NCI-H1694 treated with DMSO at 0.1 percent for 48 hours (cell line): ENCODE data around the gene FOXN4.

ENCODE experiments used
- DNase-seq: peaks from one replicate; lab custom pipeline; 2025; lab: John Stamatoyannopoulos, UW

The FOXN4 gene

GRCh38 chr12:109258607-109259544, 50.2 kb downstream of the FOXN4 start:
- no peak for DNase-seq

- no peak for DNase-seq
Measured at GRCh38 chr12:109258201-109258600, 50.9 kb downstream of the FOXN4 start.

GRCh38 chr12:109256011-109256410, 53.1 kb downstream of the FOXN4 start:
- DNase-seq: no peak

GRCh38 chr12:109255377-109255776, 53.7 kb downstream of the FOXN4 start:
- DNase-seq: no peak

- DNase-seq: no peak
Measured at GRCh38 chr12:109253913-109254544, 55.1 kb downstream of the FOXN4 start.

GRCh38 chr12:109252799-109253198, 56.3 kb downstream of the FOXN4 start:
- DNase-seq: no peak

- DNase-seq: no peak
Measured at GRCh38 chr12:109250523-109250922, 58.6 kb downstream of the FOXN4 start.

- DNase-seq: no peak
Measured at GRCh38 chr12:109247831-109248654, 61.0 kb downstream of the FOXN4 start.

- no peak for DNase-seq
Measured at GRCh38 chr12:109246221-109246620, 62.9 kb downstream of the FOXN4 start.

- DNase-seq: no peak
Measured at GRCh38 chr12:109244073-109244472, 65.0 kb downstream of the FOXN4 start.

GRCh38 chr12:109241936-109242335, 67.1 kb downstream of the FOXN4 start:
- DNase-seq: no peak

GRCh38 chr12:109240365-109240764, 68.7 kb downstream of the FOXN4 start:
- no peak for DNase-seq

- DNase-seq: no peak
Measured at GRCh38 chr12:109239691-109240090, 69.4 kb downstream of the FOXN4 start.

GRCh38 chr12:109239179-109239578, 69.9 kb downstream of the FOXN4 start:
- no peak for DNase-seq

- DNase-seq: no peak
Measured at GRCh38 chr12:109236257-109236656, 72.8 kb downstream of the FOXN4 start.

- DNase-seq: no peak
Measured at GRCh38 chr12:109234012-109234411, 75.1 kb downstream of the FOXN4 start.

GRCh38 chr12:109232731-109233130, 76.4 kb downstream of the FOXN4 start:
- DNase-seq: no peak

GRCh38 chr12:109230193-109230592, 78.9 kb downstream of the FOXN4 start:
- DNase-seq: no peak

- no peak for DNase-seq
Measured at GRCh38 chr12:109228664-109229063, 80.4 kb downstream of the FOXN4 start.
